HG02884 (cell line): ENCODE results near the gene ACOT8.
"Not testable (repeated sequence)": the region's sequence is repeated elsewhere in the genome, so short reads cannot be mapped to it uniquely, and the experiment has no call there.

Experiments used
- ATAC-seq: cut with Tn5 transposase; IDR thresholded peaks from one replicate; pipeline ENCODE4 v1.9.1; 2021; ENCODE audit warnings: mild to moderate bottlenecking, moderate library complexity; ENCODE audit not compliant: unreplicated experiment

Gene ACOT8

DNA sequence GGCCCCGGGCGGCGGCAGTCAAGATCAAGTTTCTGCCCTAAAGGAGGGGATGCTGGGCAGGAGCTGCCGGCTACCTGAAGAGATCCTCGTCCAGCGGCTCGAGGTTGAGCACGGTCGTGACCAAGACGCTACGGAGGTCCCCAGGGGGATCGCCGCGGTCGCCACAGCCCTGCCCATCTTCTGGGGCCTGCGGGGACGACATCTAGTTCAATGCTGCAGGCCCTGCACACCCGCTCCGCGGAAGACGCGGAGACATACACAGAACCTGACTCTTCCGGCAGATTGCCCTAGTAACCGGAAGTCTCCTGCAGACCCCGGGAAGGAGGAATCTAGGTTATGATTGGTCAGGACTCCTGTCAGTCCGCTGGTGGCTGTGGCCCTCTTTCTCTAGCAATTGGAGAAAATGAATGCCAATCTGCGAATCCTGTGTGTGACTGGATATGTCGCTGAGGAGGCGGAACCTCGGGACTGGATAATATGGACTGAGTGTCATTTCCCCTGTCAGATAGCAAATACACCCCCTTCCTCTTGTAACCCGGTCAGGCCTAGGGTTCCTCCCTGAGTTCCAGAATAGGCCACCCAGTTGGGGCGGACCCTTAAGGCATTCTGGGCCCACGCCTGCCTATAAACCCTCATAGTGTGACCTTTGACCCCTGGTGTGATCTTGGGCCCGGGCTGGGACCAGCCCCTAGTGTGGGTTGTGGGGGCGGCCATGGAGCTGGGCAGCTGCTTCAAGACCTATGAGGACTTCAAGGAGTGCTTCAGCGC, at the start of gene ACOT8, which contains the start of gene ZSWIM3:
ACOT8 (minus strand) TSS at position 279 of the 768 bp plus-strand sequence; CDS start at position 202, 77 bp downstream.
ZSWIM3 (plus strand) TSS at position 501 of the 768 bp plus-strand sequence; CDS start at position 713, 212 bp downstream.
- peak; percentile 95 for ATAC-seq

DNA sequence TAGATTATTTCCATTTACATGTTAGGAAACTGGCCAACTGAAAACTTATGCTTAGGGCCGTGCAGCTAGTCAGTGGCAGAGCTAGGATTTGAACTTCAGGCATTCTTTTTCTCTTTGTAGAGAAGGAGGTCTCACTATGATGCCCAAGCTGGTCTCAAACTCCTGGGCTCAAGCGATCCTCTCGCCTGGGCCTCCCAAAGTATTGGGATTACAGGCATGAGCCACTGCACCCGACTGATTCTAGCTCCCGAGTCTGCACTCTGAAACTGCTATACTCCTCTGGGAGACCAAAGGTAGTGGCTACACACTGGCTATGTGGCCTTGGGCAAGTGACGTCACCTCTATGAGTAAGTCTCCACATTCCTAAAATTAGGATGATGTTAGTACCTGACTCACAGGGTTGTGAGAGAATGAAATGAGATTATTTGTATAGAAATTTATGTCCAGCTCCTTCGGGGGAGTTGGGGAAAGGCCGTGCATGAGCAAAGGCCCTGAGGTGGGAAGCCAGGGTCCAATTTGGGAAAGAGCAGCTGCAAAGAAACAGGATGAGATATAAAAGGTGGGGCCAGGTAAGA, 48.4 kb upstream of the ACOT8 start:
- no peak for ATAC-seq

DNA sequence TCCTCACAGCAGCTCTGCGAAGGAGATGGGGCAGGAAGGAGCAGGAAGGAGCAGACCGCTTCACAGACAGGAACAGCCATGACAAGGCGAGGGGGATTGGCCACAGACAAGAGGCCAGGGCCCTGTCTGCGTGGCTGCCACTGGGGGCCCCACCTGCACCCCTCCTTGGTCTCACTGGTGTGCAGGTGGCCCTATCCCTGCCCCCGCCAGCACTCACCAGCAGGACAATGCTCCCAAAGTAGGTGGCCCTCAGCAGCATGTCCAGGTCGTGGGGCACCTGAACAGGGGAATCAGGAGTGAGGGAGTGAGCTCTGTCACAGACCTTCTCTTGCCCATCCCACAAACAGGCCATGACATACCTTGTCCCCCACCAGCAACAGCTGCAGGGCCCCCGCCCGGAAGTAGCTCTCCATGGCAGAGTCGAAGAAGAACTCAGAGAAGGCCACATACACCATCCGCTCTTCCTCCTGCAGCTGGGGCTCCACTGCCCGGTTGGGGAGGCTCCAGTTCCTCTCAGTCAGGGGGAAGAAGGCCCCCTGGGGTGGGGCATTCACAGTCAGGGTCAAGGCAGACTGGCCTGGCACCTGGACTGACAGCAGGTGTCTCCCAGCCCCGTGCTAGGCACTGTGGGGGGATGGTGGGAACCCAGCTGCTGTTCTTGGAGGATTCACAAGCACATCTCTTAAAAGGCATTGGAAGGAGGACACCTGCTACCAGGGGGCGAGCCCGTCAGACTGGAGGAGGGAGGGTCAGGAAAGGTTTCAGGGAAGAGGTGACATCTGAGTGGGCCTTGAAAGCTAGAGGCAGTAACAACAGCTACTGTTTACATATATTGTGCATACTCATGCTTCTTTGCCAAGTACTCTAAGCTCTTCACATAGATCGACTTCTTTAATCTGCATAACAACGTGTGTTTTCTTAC, 47.7 kb upstream of the ACOT8 start:
- no peak for ATAC-seq

DNA sequence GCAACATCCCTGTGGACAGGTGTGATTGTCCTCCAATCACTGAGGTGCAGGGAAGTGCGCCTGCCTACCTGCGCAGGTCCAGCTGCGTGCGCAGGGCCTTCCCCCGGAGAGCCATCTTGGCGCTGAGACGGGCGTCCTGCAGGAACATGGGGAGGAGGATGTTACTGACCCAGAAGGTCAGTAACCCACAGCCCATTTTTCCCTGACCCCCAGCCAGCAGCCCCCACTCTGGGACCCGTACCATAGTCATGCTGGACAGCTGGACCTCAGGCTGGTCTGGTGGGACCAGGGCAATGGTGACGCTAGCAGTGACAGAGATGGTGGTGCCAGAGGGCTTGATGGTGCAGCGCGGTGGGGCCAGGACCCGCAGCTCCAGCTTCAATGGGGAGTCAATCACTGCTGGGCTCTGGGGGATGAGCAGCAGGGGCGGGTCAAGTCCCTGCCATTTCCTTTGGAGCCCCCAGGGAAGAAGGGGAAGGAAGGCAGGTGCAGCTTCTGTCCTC, 45.1 kb upstream of the ACOT8 start:
- no peak for ATAC-seq

DNA sequence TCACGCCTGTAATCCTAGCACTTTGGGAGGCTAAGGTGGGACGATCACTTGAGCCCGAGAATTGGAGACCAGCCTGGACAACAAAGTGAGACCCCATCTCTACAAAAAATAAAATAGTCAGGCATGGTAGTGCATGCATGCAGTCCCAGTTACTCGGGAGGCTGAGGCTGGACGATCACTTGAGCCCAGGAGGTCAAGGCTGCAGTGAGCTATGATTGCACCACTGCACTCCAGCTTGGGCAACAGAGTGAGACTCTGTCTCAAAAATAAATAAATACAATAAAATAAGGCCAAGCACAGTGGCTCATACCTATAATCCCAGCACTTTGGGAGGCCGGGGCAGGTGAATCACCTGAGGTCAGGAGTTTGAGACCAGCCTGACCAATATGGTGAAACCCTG, 44.1 kb upstream of the ACOT8 start:
- ATAC-seq, result not testable (repeated sequence)

DNA sequence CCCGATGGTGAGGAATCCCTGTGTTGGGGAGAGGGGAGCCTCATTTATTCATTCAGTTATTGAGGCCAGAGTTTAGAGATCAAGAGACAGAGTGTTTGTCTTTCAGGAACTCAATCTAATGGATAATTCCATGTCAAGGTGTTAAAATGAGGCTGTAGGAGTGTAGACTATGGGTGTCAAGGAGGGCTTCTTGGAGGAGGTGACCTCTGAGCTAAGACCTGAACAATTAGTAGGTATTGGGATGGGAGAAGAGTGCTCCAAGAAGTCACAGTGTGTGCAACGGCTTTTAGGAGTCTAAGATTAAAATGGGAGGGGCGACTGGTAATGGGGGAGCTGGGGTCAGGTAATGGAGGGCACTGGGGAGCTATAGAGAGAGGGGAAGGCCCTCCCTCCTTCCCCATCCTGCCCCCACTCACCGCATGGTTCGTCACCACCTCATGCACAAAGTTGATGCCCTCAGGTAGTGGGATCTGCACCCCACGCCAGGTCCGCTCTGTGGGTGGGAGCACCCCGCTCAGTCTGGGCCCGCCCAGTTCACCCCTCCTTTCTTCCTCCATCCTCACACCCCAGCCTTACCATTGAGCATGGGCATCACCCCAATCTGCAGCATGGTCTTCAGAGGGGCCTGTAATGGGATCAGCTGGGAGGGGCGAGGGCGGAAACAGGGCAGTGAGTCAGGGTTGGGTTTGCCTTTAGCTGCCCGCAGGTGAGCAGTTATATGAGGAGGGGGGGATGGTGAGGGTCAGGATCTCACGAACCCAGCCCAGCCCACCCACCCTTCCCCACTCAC, 42.0 kb upstream of the ACOT8 start:
- ATAC-seq, result no peak

DNA sequence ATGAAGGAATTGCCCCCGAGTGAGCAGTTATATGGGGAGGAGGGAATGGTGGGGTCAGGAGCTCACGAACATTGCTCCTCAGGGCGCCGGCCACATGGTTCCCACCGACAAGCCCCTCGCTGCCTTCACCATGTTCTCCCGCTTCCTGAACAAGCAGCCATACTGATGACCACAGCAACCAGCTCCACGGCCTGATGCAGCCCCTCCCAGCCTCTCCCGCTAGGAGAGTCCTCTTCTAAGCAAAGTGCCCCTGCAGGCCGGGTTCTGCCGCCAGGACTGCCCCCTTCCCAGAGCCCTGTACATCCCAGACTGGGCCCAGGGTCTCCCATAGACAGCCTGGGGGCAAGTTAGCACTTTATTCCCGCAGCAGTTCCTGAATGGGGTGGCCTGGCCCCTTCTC, 41.1 kb upstream of the ACOT8 start:
- ATAC-seq, result no peak

DNA sequence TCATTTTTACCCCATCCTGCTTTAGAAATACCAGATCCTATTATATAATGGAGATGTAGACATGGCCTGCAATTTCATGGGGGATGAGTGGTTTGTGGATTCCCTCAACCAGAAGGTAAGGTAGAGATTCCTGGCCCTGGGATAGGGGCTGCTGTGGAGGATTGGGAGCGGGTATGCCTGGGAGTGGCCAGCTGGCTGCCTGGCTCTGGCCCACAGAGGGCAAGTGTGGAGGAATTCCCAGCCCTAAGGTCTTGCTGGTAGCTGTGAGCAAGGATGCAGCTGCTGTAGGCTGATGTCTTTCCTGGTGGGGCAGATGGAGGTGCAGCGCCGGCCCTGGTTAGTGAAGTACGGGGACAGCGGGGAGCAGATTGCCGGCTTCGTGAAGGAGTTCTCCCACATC, 40.5 kb upstream of the ACOT8 start:
- no peak for ATAC-seq

DNA sequence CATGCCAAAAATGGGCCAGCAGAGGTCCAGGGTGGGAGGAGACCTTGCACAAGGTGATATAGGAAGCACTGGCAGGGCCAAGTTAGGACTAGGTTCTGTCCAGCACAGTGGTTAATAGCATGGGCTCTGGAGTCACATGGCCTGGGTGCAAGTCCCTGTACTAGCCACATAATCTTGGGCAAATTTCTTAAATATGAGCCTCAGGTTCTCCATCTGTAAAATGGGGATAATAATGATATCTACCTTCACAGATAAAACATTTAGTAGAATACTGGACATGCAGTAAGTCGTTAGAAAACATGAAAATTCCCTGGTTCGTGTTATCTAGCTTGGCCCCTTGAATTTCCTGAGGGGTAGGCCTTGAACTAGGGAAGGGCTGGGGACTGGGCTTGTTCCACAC, 40.1 kb upstream of the ACOT8 start:
- no peak for ATAC-seq

DNA sequence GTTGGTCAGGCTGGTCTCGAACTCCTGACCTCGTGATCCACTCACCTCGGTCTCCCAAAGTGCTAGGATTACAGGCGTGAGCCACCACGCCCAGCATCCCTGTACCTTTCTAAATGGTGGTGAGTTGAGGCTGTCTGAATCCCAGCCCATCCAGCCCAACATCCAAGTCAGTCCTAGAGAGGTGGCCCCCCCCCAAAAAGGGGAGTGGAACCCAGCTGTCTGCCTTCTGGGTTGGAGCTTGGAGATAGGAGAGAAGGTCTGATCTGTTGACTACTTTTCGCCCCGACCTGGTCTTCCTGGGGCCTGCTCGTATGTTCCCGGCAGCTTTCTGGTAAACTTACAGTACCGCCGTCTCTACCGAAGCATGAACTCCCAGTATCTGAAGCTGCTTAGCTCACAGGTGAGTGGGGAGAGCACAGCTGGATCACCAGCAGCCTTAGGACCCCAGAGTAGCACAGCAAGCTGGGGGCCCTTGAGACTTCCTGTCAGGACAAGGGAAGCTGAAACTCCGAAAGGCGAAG, 39.5 kb upstream of the ACOT8 start:
- no peak for ATAC-seq

DNA sequence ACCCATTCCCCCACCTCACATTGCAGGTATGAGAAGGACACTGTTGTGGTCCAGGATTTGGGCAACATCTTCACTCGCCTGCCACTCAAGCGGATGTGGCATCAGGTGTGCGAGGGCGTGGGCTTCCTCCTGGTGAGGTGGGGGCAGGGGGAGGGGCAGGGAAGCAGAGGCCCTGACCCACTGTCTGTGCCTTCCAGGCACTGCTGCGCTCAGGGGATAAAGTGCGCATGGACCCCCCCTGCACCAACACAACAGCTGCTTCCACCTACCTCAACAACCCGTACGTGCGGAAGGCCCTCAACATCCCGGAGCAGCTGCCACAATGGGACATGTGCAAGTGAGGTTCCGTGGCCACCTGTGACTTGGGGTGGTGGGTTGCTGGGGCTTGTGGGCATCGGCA, 37.6 kb upstream of the ACOT8 start:
- no peak for ATAC-seq

DNA sequence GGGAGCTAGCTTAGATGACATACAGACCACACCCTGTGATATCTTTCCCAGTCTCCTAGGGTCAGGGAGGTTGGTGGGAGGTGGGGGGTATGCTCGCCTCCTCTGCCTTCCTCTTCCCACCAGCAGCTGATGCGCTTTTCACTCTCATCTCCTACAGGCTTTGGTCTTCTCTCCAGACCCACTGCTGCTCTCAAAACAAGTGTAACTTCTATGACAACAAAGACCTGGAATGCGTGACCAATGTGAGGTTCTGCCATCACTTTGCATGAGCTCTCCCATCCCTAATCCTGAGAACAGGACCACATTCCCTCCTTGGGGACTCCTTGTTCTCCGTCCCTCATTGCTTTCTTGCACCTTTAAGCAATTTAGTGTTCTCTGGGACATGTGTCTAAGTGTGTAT, 36.6 kb upstream of the ACOT8 start:
- no peak for ATAC-seq

DNA sequence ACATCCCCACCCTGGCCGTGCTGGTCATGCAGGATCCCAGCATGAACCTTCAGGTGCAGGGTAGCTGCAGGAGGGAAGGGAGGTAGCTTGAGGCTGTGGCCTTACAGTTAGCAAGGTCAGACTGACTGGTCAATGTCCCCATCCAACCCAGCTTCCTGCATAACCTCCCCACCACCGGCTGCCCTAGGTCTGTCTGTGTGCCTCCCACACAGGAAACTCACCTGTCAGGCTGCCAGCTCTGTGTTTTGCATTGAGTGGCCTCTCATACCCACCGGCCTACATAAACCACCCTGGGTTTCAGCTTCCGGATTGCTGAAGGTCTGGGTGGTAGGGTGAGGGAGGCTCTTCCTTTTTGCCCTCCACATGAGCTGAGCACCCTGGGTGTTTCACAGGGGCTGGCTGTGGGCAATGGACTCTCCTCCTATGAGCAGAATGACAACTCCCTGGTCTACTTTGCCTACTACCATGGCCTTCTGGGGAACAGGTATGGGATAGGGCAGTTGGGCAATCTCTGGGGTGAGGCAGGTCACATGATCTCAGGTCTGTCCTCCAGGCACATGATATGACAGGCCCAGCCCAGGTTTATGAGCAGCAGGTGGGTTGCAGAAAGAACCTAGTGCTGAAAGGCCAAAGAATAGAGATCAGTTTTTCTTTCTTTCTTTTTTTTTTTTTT, 35.8 kb upstream of the ACOT8 start:
- no peak for ATAC-seq

DNA sequence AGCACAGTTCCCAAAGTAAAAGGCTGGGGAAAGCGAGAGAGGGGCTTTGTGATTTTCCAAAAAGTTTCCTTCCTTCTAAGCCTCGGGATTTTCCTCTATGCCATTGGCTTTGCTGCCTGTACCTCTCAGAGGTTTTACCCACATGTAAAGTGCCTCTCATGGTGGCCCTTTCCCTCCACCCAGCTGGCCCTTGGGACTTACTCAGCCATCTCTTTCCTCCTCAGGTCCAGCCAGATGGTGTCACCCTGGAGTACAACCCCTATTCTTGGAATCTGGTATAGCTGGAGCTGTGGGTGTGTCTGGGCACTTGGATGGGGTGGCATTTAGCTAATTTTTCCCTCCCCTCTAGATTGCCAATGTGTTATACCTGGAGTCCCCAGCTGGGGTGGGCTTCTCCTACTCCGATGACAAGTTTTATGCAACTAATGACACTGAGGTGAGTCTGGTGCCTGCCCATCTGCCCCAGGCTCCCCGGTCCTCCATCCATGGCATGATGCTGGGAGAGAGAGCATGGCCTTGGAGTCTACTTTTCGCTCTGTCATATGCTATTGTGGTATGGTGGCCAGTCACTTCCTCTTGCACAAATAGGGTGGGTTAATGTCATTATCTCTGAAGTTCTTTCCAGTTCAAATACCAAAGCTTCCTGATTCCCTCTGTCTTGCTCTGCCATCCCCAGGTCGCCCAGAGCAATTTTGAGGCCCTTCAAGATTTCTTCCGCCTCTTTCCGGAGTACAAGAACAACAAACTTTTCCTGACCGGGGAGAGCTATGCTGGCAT, 35.0 kb upstream of the ACOT8 start:
- ATAC-seq, result no peak

DNA sequence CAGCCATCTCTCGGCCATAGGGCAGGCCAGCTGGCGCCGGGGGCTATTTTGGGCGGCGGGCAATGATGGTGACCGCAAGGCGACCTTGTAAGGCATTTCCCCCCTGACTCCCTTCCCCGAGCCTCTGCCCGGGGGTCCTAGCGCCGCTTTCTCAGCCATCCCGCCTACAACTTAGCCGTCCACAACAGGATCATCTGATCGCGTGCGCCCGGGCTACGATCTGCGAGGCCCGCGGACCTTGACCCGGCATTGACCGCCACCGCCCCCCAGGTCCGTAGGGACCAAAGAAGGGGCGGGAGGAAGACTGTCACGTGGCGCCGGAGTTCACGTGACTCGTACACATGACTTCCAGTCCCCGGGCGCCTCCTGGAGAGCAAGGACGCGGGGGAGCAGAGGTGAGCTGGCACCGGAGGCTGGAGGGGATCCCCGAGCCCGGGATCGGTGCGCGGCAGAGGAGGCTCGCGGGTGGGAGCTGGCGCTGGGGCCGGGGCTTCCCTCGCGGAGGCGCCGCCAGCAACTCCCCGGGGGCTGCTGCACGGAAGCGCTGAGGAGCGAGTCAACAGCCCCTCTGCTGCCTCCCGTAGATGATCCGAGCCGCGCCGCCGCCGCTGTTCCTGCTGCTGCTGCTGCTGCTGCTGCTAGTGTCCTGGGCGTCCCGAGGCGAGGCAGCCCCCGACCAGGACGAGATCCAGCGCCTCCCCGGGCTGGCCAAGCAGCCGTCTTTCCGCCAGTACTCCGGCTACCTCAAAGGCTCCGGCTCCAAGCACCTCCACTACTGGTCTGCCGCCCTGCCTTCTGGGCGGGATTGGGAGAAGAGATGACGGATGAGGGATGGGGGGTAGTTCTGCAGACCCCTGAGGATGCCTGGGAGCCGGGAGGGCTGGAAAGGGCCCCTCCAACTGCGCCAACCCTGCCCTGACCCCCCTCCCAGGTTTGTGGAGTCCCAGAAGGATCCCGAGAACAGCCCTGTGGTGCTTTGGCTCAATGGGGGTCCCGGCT, 34.1 kb upstream of the ACOT8 start, which contains the start of the genes CTSA and NEURL2:
CTSA (plus strand) TSS at position 351 of the 999 bp plus-strand sequence; CDS start at position 585, 234 bp downstream.
NEURL2 (minus strand) TSS at position 224 of the 999 bp plus-strand sequence; CDS start at position 7, 217 bp downstream.
- peak; percentile 71 for ATAC-seq

DNA sequence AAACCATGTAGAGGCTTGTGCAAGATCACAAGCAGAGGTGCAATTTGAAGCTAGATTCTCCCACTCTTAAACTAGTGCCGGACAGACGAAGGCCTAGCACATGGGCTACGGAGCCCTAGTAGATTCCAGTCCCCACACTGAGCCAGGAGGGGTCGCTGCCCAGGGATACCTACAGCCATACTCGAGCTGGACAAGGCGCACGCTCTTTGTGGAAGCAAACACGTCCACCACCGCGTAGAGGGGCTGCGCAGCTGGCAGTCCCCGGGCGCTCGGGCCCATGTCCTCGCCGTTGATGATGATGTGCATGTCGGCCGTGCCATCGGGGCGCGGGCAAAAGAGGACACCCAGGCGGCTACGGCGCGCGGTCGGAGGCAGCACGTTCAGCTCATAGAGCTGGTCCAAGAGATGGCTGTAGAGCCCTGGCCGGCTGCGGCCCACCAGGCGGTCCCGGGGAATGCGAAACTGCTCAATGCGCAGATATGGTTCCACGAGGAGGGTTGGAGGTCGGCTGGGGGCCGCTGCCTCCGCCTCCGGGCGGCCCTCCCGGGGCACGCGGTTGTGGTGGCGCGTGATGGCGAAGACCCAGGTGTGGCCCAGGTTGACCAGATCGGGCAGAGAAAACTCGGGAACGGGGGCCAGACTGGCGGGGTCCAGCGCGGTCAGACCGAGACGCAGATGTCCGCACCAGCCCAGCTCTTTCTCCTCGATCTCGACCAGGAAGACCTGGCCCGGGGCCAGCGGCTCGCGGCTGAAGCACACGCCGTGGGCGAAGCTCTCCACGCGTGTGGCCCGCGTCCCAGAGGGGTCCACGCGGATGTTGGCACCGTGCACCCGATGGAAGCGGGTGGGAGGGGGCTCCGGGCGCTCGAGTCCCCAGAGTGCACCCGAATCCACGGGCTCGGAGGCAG, 33.1 kb upstream of the ACOT8 start:
- ATAC-seq, result no peak
